HEK293T (cell line): ENCODE results near the gene TGFBI.

Source experiments
- CTCF ChIA-PET: fragments of 350-600 bp; formaldehyde crosslinking; extraction: SDS; loops from one replicate; lab custom pipeline; 2021; ENCODE audit warnings: antibody characterized with exemption, inconsistent platforms; lab: Yijun Ruan, JAX
- POLR2A ChIA-PET: fragments of 350-600 bp; formaldehyde crosslinking; extraction: SDS; loops from one replicate; lab custom pipeline; 2020; ENCODE audit warnings: antibody characterized with exemption, inconsistent platforms; lab: Yijun Ruan, JAX
- DNase-seq: peaks from one replicate; pipeline ENCODE4 v3.0.0; 2012; ENCODE audit warnings: mixed read lengths; ENCODE audit errors: extremely low spot score
- ARNT ChIP-seq: fragments of 450-650 bp; IDR thresholded peaks from 2 replicates; pipeline ENCODE4 v1.6.1; 2017; ENCODE audit warnings: mild to moderate bottlenecking
- BHLHE40 ChIP-seq: fragments of 450-650 bp; IDR thresholded peaks from 2 replicates; pipeline ENCODE4 v1.6.1; 2016; ENCODE audit warnings: mild to moderate bottlenecking, moderate library complexity, borderline replicate concordance
- CTBP1 ChIP-seq: fragments of 450-650 bp; IDR thresholded peaks from 2 replicates; pipeline ENCODE4 v1.6.1; 2016; ENCODE audit warnings: borderline replicate concordance
- ELF4 ChIP-seq: fragments of 450-650 bp; IDR thresholded peaks from 2 replicates; pipeline ENCODE4 v1.6.1; 2017; ENCODE audit warnings: antibody characterized with exemption
- FOXA1 ChIP-seq: fragments of 450-650 bp; IDR thresholded peaks from 2 replicates; pipeline ENCODE4 v1.6.1; 2016; ENCODE audit warnings: mild to moderate bottlenecking
- FOXK2 ChIP-seq: fragments of 450-650 bp; IDR thresholded peaks from 2 replicates; pipeline ENCODE4 v1.6.1; 2016; ENCODE audit warnings: mild to moderate bottlenecking
- FOXM1 ChIP-seq: fragments of 450-650 bp; IDR thresholded peaks from 2 replicates; pipeline ENCODE4 v1.6.1; 2017; ENCODE audit warnings: mild to moderate bottlenecking, borderline replicate concordance
- HDGF ChIP-seq: fragments of 450-650 bp; IDR thresholded peaks from 2 replicates; pipeline ENCODE4 v1.6.1; 2017; ENCODE audit warnings: antibody characterized with exemption, borderline replicate concordance
- L3MBTL2 ChIP-seq: fragments of 450-650 bp; conservative IDR thresholded peaks from 2 replicates; pipeline ENCODE4 v1.6.1; 2016; ENCODE audit warnings: mild to moderate bottlenecking
- LEF1 ChIP-seq: fragments of 450-650 bp; IDR thresholded peaks from 2 replicates; pipeline ENCODE4 v1.6.1; 2017; ENCODE audit warnings: mild to moderate bottlenecking, borderline replicate concordance
- NFRKB ChIP-seq: fragments of 450-650 bp; IDR thresholded peaks from 2 replicates; pipeline ENCODE4 v1.6.1; 2016; ENCODE audit warnings: mild to moderate bottlenecking, moderate library complexity
- SP1 ChIP-seq: fragments of 450-650 bp; IDR thresholded peaks from 2 replicates; pipeline ENCODE4 v1.6.1; 2017
- SUZ12 ChIP-seq: fragments of 450-650 bp; IDR thresholded peaks from 2 replicates; pipeline ENCODE4 v1.6.1; 2016; ENCODE audit warnings: mild to moderate bottlenecking
- TARDBP ChIP-seq: fragments of 450-650 bp; IDR thresholded peaks from 2 replicates; pipeline ENCODE4 v1.6.1; 2016
- ZNF384 ChIP-seq: fragments of 450-650 bp; IDR thresholded peaks from 2 replicates; pipeline ENCODE4 v1.6.1; 2016
- TF ChIP-seq, protein P1 (sequence below): fragments of 450-650 bp; IDR thresholded peaks from 2 replicates; pipeline ENCODE4 v1.6.1; 2016

Gene TGFBI

DNA sequence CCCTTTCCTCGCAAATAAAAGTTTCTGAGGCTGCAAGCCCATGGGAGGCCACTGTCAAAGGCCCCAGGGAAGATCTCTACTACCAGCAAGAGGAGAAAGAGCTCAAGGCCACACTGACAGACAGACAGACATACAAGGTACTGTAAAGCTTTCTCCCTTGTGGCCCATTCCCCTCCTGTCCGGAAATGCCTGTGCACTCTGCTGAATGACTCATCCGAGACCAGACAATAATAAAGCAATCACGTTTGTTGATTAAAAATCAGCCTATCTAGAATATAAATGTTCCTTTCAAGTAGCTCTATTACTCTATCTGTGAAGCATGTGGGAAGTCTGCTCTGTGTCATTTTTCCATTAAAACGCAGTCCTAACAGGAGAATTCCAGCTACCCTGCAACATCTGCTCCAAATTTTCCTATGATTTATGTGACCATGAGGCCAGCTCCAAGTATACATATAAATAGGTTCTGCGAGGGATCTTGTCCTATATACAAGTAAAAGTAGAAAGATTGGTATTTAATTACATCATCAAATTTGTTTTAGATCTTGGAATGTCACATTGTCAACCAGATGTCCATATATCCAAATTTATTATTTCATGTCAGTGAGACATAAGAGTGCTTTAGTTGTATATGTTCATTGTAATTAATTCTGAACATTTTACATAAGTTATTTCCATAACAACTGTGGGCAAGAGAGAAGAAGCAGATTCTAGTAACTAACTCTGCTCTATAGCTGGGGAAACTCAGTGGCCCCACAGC lies 34.7 kb upstream of the TGFBI start:
- no peak for DNase-seq
- ChIA-PET POLR2A (interaction anchor here (0.9 to 2.2 kb wide), 5 partner anchors 12 to 65 kb away, joined by 3 to 7 read pairs (median 6); no protein-coding TSS in a partner anchor), CTCF (interaction anchor here (0.6 to 2.0 kb wide), 3 partner anchors 16 to 176 kb away, joined by 3 to 14 read pairs (median 9); no protein-coding TSS in a partner anchor)
- TF ChIP-seq ELF4 (no peak), NFRKB (no peak), SP1 (no peak), FOXM1 (no peak), FOXA1 (no peak), FOXK2 (no peak), SUZ12 (no peak), BHLHE40 (no peak), CTBP1 (no peak), L3MBTL2 (no peak), HDGF (no peak), ARNT (no peak), LEF1 (no peak), TARDBP (no peak), ZNF384 (no peak)
- TF ChIP-seq, protein P1, sequence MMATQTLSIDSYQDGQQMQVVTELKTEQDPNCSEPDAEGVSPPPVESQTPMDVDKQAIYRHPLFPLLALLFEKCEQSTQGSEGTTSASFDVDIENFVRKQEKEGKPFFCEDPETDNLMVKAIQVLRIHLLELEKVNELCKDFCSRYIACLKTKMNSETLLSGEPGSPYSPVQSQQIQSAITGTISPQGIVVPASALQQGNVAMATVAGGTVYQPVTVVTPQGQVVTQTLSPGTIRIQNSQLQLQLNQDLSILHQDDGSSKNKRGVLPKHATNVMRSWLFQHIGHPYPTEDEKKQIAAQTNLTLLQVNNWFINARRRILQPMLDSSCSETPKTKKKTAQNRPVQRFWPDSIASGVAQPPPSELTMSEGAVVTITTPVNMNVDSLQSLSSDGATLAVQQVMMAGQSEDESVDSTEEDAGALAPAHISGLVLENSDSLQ, result no peak

- POLR2A ChIA-PET, result interaction anchor here (1.0 kb wide), 1 partner anchor 9 kb away, joined by 4 read pairs; no protein-coding TSS in a partner anchor
Observed at GRCh38 chr5:135995976-135996375, 32.8 kb upstream of the TGFBI start.

DNA sequence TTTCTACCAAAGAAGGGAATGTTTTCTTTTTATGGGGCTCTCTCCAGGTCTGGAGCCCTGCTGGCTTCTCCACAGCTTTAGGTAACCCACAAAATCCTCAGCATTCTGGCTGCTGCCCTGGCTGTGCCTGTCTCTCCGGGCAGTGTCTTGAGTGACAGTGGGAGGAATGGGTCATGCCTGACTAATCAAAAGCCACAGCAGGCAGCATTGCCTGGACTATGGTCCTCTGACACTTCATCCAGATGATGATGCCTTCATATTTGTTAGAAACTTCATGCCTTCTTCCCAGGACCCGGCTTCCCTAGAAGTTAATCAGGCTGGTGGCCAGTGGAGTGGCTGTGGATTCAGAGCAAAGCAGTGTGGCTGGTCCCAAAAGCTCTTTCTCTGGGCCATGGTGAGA lies 32.2 kb upstream of the TGFBI start:
- no peak for DNase-seq
- TF ChIP-seq SP1 (no peak), ARNT (no peak)
- CTCF ChIA-PET, result interaction anchor here (1.3 to 1.5 kb wide), 2 partner anchors 10 to 62 kb away, joined by 3 to 4 read pairs; no protein-coding TSS in a partner anchor
- POLR2A ChIA-PET, result interaction anchor here (1.0 kb wide), 1 partner anchor 10 kb away, joined by 4 read pairs; no protein-coding TSS in a partner anchor

More at GRCh38 chr5:135995976-135996375, 32.8 kb upstream of the TGFBI start:
- CTCF ChIA-PET, result interaction anchor here (1.3 kb wide), 1 partner anchor 10 kb away, joined by 4 read pairs; no protein-coding TSS in a partner anchor
- TF ChIP-seq HDGF (no peak), FOXA1 (no peak), SP1 (no peak), ELF4 (no peak), BHLHE40 (no peak), FOXM1 (no peak), LEF1 (no peak), ARNT (no peak), ZNF384 (no peak), L3MBTL2 (no peak), SUZ12 (no peak), FOXK2 (no peak), TARDBP (no peak), NFRKB (no peak), CTBP1 (no peak)
- TF ChIP-seq, protein P1, result no peak
- DNase-seq, result no peak

GRCh38 chr5:135997673-135998335 lies 31.0 kb upstream of the TGFBI start:
- DNase-seq, result no peak
- CTCF ChIA-PET, result interaction anchor here (0.8 to 1.5 kb wide), 4 partner anchors 9 to 60 kb away, joined by 3 to 5 read pairs (median 4); no protein-coding TSS in a partner anchor
- TF ChIP-seq TARDBP (no peak), SUZ12 (no peak), FOXA1 (no peak), BHLHE40 (no peak), ARNT (no peak), ZNF384 (no peak), FOXM1 (no peak)
- POLR2A ChIA-PET, result no interaction called here

DNA sequence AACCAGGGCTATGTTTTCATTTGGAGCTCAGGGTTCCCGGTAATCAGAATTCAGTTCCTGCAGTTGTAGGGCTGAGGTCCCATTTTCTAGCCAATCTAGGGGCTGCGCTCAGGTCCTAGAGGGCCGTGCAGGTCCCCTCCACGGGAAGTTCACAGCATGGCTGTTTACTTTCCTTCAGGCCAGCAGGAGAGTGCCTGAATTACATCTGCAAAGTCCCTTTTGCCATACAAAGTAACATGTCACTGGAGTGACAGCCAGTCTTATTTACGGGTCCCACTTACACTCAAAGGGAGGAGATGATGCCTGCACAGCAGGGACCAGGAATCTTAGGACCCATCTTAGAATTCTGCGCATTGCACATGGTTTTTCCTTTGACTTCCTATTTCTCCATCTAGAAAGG lies 29.9 kb upstream of the TGFBI start:
- ChIA-PET POLR2A (no interaction called here), CTCF (interaction anchor here (0.6 to 1.1 kb wide), 2 partner anchors 27 to 243 kb away, joined by 3 to 4 read pairs; no protein-coding TSS in a partner anchor)
- DNase-seq, result no peak
- TF ChIP-seq HDGF, result no peak
- TF ChIP-seq NFRKB, result no peak
- TF ChIP-seq CTBP1, result no peak
- TF ChIP-seq ARNT, result no peak
- no peak for TF ChIP-seq FOXA1

GRCh38 chr5:135999406-136000139 lies 29.2 kb upstream of the TGFBI start:
- ChIA-PET CTCF (interaction anchor here (0.6 to 1.1 kb wide), 2 partner anchors 27 to 242 kb away, joined by 3 to 4 read pairs; no protein-coding TSS in a partner anchor), POLR2A (no interaction called here)
- TF ChIP-seq NFRKB (no peak), BHLHE40 (no peak), LEF1 (no peak), SP1 (no peak), CTBP1 (no peak), FOXK2 (no peak), FOXA1 (no peak), TARDBP (no peak), ARNT (no peak), HDGF (no peak), L3MBTL2 (no peak), FOXM1 (no peak)
- TF ChIP-seq, protein P1, result no peak
- no peak for DNase-seq
